ENCODE results near the gene RNU11. TPM values are rescaled to one million over a fixed set of nuclear protein-coding genes. Genes with fewer than 3 reads are reported as not detected.

RNU11 gene
- polyA plus RNA-seq, 2 of the 4 experiments (the other 2 are of a cell fraction): not detected

DNA sequence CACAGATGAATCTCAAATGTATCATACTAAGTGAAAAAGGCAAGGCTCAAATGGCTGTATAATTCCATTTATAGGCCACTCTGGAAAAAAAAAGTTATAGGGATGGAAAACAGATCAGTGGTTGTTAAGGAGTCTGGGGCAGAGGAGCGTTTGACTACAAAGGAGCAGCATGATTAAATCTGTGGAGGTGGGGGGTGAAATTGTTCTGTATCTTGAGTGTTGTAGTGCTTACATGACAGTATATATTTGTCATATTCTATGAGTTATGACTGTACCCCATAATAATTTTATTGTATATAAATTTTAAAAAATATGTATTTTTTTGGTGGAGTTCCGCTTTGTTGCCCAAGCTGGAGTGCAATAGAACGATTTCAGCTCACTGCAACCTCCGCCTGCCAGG lies 15.8 kb upstream of the RNU11 start (continued):
- TF ChIP-seq FOXS1 (CRISPR knock-in tag; IDR thresholded peaks at IDR 0.05) (no peak), HOXA7 (CRISPR knock-in tag; IDR thresholded peaks at IDR 0.05) (no peak), CTCF (IDR thresholded peaks at IDR 0.05) (no peak), MAFK (IDR thresholded peaks at IDR 0.05; ENCODE audit: partially characterized antibody) (no peak), ESRRA (IDR thresholded peaks at IDR 0.05; ENCODE audit: borderline replicate concordance, low read length) (no peak), CEBPB (IDR thresholded peaks at IDR 0.05) (no peak), CBX8 (IDR thresholded peaks at IDR 0.05) (no peak), USF2 (IDR thresholded peaks at IDR 0.05) (no peak), EHMT2 (IDR thresholded peaks at IDR 0.05; ENCODE audit: low read depth) (no peak), TFCP2L1 (CRISPR knock-in tag; IDR thresholded peaks at IDR 0.05) (no peak)

DNA sequence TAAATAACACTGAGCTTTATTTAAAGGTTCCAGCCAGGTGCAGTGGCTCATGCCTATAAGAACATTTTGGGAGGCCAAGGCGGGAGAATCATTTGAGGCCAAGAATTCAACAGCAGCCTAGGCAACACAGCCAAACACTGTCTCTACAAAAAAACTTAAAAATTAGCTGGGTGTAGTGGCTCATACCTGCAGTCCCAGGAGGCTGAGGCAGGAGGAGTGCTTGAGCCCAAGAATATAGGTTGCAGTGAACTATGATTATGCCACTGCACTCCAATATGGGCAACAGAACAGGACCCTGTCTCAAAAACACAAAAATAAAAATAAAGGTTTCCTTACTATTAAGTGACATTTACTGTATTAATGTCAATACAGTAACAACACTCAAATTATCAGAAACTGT lies 7.6 kb upstream of the RNU11 start:
- peaks cover 17% of the 10 kb centered on the region; the same call in 2 of the 3 replicates for H3K4me1 ChIP-seq
- H3K4me2 ChIP-seq: peak overlapping the region; percentile 91; the same call in 1 of the 3 replicates
- no peak overlapping the region for H3K27ac ChIP-seq
- no peak for TF ChIP-seq PHF8 (IDR thresholded peaks at IDR 0.05; ENCODE audit: borderline replicate concordance, low read depth)
- TF ChIP-seq BCL3 (IDR thresholded peaks at IDR 0.05): no peak
- TF ChIP-seq KDM5A (IDR thresholded peaks at IDR 0.05): no peak
- no peak for TF ChIP-seq NFE2L2 (conservative IDR thresholded peaks at IDR 0.05; ENCODE audit: low read length)
- no peak for TF ChIP-seq HDAC2 (IDR thresholded peaks at IDR 0.05)
- no peak for TF ChIP-seq RFX5 (IDR thresholded peaks at IDR 0.05)
- TF ChIP-seq ESRRA (IDR thresholded peaks at IDR 0.05; ENCODE audit: borderline replicate concordance, low read length): no peak
- H3K9me3 ChIP-seq: no peaks in the 10 kb centered on the region
- ChIA-PET CTCF (interaction anchor here (1.1 to 1.8 kb wide), 2 partner anchors 17 to 236 kb away, joined by 3 to 10 read pairs; no protein-coding TSS in a partner anchor), POLR2A (no interaction called here)
- H3K4me3 ChIP-seq: no peak overlapping the region
- FAIRE-seq: no peak
- peak in 1 of 2 experiments; percentile 34 for DNase-seq (ENCODE audit: low read depth in 1 of 2, low spot score in 1 of 2)
- 81% methylated on average over 1 of the region's 1 CpG for WGBS (ENCODE audit: missing lambda C conversion rate)
- ATAC-seq: peak in 1 of 2 experiments; percentile 43; a peak in 3 of 6 replicates

- peak overlapping the region; percentile 95 to 97 for H3K27ac ChIP-seq
- ChIA-PET POLR2A (interaction anchor here (0.8 to 1.9 kb wide), 8 partner anchors 24 to 235 kb away, joined by 3 to 14 read pairs (median 3); partner anchors contain the start of genes GMEB1, RCC1 and YTHDF2), CTCF (interaction anchor here (0.5 to 1.3 kb wide), 2 partner anchors 49 to 94 kb away, joined by 3 to 4 read pairs; partner anchors contain the start of gene YTHDF2)
- peak; percentile 19 to 25 for DNase-seq (ENCODE audit: low read depth in 1 of 2, low spot score in 1 of 2)
- ATAC-seq: peak; percentile 51 to 70
- no peak for FAIRE-seq
- TF ChIP-seq POLR2AphosphoS2 (conservative IDR thresholded peaks at IDR 0.05; ENCODE audit: low read length) (no peak), ZSCAN20 (CRISPR knock-in tag; IDR thresholded peaks at IDR 0.05) (no peak), RFX5 (IDR thresholded peaks at IDR 0.05) (no peak), FOSB (CRISPR knock-in tag; IDR thresholded peaks at IDR 0.05) (no peak), HDAC2 (IDR thresholded peaks at IDR 0.05) (no peak), FOXS1 (CRISPR knock-in tag; IDR thresholded peaks at IDR 0.05) (no peak), CHD2 (IDR thresholded peaks at IDR 0.05; ENCODE audit: low read length, partially characterized antibody) (no peak), EP300 (IDR thresholded peaks at IDR 0.05) (no peak), PHF8 (IDR thresholded peaks at IDR 0.05; ENCODE audit: borderline replicate concordance, low read depth) (no peak), CBX2 (IDR thresholded peaks at IDR 0.05; ENCODE audit: borderline replicate concordance, low read depth) (no peak), MAFK (IDR thresholded peaks at IDR 0.05; ENCODE audit: partially characterized antibody) (no peak), RARB (CRISPR knock-in tag; IDR thresholded peaks at IDR 0.05) (no peak), ATOH8 (CRISPR knock-in tag; IDR thresholded peaks at IDR 0.05; ENCODE audit: low read depth) (no peak), EHF (CRISPR knock-in tag; IDR thresholded peaks at IDR 0.05) (no peak), GATA3 (IDR thresholded peaks at IDR 0.05; ENCODE audit: borderline replicate concordance) (no peak), SMC3 (IDR thresholded peaks at IDR 0.05) (no peak)
- TF ChIP-seq, protein P1, sequence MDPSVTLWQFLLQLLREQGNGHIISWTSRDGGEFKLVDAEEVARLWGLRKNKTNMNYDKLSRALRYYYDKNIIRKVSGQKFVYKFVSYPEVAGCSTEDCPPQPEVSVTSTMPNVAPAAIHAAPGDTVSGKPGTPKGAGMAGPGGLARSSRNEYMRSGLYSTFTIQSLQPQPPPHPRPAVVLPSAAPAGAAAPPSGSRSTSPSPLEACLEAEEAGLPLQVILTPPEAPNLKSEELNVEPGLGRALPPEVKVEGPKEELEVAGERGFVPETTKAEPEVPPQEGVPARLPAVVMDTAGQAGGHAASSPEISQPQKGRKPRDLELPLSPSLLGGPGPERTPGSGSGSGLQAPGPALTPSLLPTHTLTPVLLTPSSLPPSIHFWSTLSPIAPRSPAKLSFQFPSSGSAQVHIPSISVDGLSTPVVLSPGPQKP (IDR thresholded peaks at IDR 0.05; ENCODE audit: low read depth, low read length): no peak
- peak overlapping the region; percentile 67 for H3K4me3 ChIP-seq
- WGBS (ENCODE audit: missing lambda C conversion rate): 3% methylated on average over 24 of the region's 26 CpGs
- no peaks in the 10 kb centered on the region for H3K9me3 ChIP-seq
- peaks cover 18% of the 10 kb centered on the region; the same call in 2 of the 3 replicates for H3K4me1 ChIP-seq
- peak overlapping the region; percentile 91 for H3K4me2 ChIP-seq
Observed at GRCh38 chr1:28642056-28642846, 6.1 kb upstream of the RNU11 start.

Measured in A549 (cell line).